ENCODE results near the gene TIGD6. TPM values are rescaled to one million over a fixed set of nuclear protein-coding genes. Genes with fewer than 3 reads are reported as not detected.
"Not testable (repeated sequence)": the region's sequence is repeated elsewhere in the genome, so short reads cannot be mapped to it uniquely, and the experiment has no call there.

The TIGD6 gene
- total and polyA plus RNA-seq, 4 donors, result 2.1 to 4.2 (median 3.7) TPM

DNA sequence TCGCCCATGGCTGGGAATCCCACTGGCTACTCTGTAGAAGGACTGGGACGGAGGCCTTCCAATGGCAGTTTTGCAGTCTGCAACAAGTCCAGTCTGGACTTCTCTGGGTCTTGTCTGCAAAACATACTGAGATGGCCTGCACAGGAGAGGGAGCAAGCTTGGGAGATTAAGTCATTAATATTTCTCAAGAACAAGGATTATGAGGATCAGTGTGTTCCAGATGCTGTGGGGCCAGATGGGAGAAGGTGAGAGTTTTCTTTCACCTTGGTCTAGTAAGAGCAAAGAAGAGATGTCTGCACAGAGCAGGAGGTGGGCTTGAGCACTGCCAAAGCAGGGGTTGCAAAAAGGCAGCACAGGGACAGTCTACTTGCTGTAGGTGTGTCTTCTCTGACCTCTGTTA is 55.8 kb downstream of the TIGD6 start, which contains the start of gene PDE6A:
Gene PDE6A, minus strand, starts transcription at position 128 of the 400 bp plus-strand sequence. Its CDS starts 120 bp downstream, at position 8.
- Histone ChIP-seq H3K27ac (ENCODE audit: low read depth in 1 of 2, low read length in 2 of 2) (no peak within 1 kb of the TSS), H3K4me1 (ENCODE audit: control insufficient read depth in 1 of 2, insufficient read depth in 2 of 2, low read length in 2 of 2) (no peaks in the 10 kb centered on the region), H3K27me3 (ENCODE audit: control insufficient read depth in 1 of 2, insufficient read depth in 2 of 2, low read length in 1 of 2) (no peaks in the 10 kb centered on the region), H3K9me3 (ENCODE audit: control insufficient read depth, low read length) (no peaks in the 10 kb centered on the region), H3K36me3 (ENCODE audit: control insufficient read depth in 1 of 2, insufficient read depth in 2 of 2, low read length in 1 of 2) (no peaks in the 10 kb centered on the region), H3K4me3 (ENCODE audit: low read length in 2 of 2) (no peak within 1 kb of the TSS)
- intact Hi-C loops (cut with DNase I), result no loop called here
- 92 to 93% methylated on average over 2 of the region's 2 CpGs for WGBS, 2 donors
- ATAC-seq (ENCODE audit: low FRiP score) (no peak), DNase-seq (no peak)

- intact Hi-C loops (cut with DNase I); H3K27me3 ChIP-seq (ENCODE audit: control insufficient read depth in 1 of 2, insufficient read depth in 2 of 2, low read length in 1 of 2); DNase-seq; H3K4me3 ChIP-seq (ENCODE audit: low read length in 2 of 2); H3K4me1 ChIP-seq (ENCODE audit: control insufficient read depth in 1 of 2, insufficient read depth in 2 of 2, low read length in 2 of 2); H3K27ac ChIP-seq (ENCODE audit: low read depth in 1 of 2, low read length in 2 of 2); ATAC-seq (ENCODE audit: low FRiP score); H3K9me3 ChIP-seq (ENCODE audit: control insufficient read depth, low read length); H3K36me3 ChIP-seq (ENCODE audit: control insufficient read depth in 1 of 2, insufficient read depth in 2 of 2, low read length in 1 of 2): not testable (repeated sequence)
- WGBS, 2 donors, result 80 to 83% methylated on average over 6 of the region's 6 CpGs
These were observed 57.1 kb downstream of the TIGD6 start for GRCh38 chr5:149943177-149943949.

Other genes starting within 250 kb of the TIGD6 start
- not detected for gene PDE6A, start 55.9 kb downstream of the TIGD6 start, total RNA-seq
- under 1 TPM in 1 of 2 donors, not detected in 1; 0.13 TPM for gene PDE6A, start 55.9 kb downstream of the TIGD6 start, polyA plus RNA-seq
- 10 to 100 TPM; 14.0 to 16.1 TPM for gene SLC26A2, start 39.9 kb downstream of the TIGD6 start, total RNA-seq
- gene SLC26A2, start 39.9 kb downstream of the TIGD6 start, polyA plus RNA-seq, result 1 to 10 TPM; 2.8 to 3.3 TPM
- 10 to 100 TPM; 27.6 to 31.0 TPM for gene HMGXB3, start 85 bp upstream of the TIGD6 start, total RNA-seq
- gene HMGXB3, start 85 bp upstream of the TIGD6 start, polyA plus RNA-seq, result 10 to 100 TPM in 1 of 2 donors, 1 to 10 TPM in 1; 2.3 to 16.3 TPM
- 100 to 1,000 TPM in 1 of 2 donors, 10 to 100 TPM in 1; 35.3 to 125 TPM for gene CSF1R, start 85.9 kb upstream of the TIGD6 start, total RNA-seq
- gene CSF1R, start 85.9 kb upstream of the TIGD6 start, polyA plus RNA-seq, result 10 to 100 TPM in 1 of 2 donors, 1 to 10 TPM in 1; 3.4 to 15.0 TPM
- 100 to 1,000 TPM; 217 to 360 TPM for gene PDGFRB, start 155.2 kb upstream of the TIGD6 start, total RNA-seq
- gene PDGFRB, start 155.2 kb upstream of the TIGD6 start, polyA plus RNA-seq, result 100 to 1,000 TPM in 1 of 2 donors, 10 to 100 TPM in 1; 44.0 to 353 TPM
- not detected for gene CDX1, start 166.1 kb upstream of the TIGD6 start, total RNA-seq
- 10 to 100 TPM in 1 of 2 donors, under 1 TPM in 1; 0.69 to 30.2 TPM for gene CDX1, start 166.1 kb upstream of the TIGD6 start, polyA plus RNA-seq
- gene SLC6A7, start 189.4 kb upstream of the TIGD6 start, total RNA-seq, result not detected
- gene SLC6A7, start 189.4 kb upstream of the TIGD6 start, polyA plus RNA-seq, result under 1 TPM; 0.25 to 0.41 TPM